DND-41 (cell line): ENCODE results near the gene CLNK.
A peak's percentile ranks its signal among the peaks of the same experiment; 100 is the strongest.

Source experiments
- ATAC-seq: fragments of 200-7000 bp; cut with Tn5 transposase; 3 replicates; pipeline ENCODE4 v1.9.1; 2021; ENCODE audit warnings: low read depth; ENCODE audit not compliant: insufficient read depth
- DNase-seq: peaks from one replicate; pipeline ENCODE4 v3.0.0-alpha.2; 2020
- H2AFZ ChIP-seq: 2 replicates; pipeline ENCODE4 v1.6.0; 2012; ENCODE audit warnings: low read depth, low read length
- H3K27ac ChIP-seq: 2 replicates; pipeline ENCODE4 v1.5.1; 2012; ENCODE audit warnings: low read length, inconsistent platforms
- H3K27me3 ChIP-seq: fragments of 200-600 bp; sonication (generic); 2 replicates; pipeline ENCODE4 v1.6.0; 2012; ENCODE audit warnings: low read length, mild to moderate bottlenecking, inconsistent platforms; ENCODE audit not compliant: insufficient read depth, poor library complexity
- H3K36me3 ChIP-seq: 2 replicates; pipeline ENCODE4 v1.5.1; 2012; ENCODE audit warnings: low read length, inconsistent platforms; ENCODE audit not compliant: insufficient read depth
- H3K4me1 ChIP-seq: 2 replicates; pipeline ENCODE4 v1.5.1; 2012; ENCODE audit warnings: mild to moderate bottlenecking, low read length; ENCODE audit not compliant: insufficient read depth
- H3K4me2 ChIP-seq: 2 replicates; pipeline ENCODE4 v1.6.0; 2012; ENCODE audit warnings: mild to moderate bottlenecking, moderate library complexity, low read length, inconsistent platforms; ENCODE audit not compliant: insufficient read depth
- H3K4me3 ChIP-seq, 2 experiments: fragments of 200-600 bp in 1 of 2; shearing (Covaris generic) in 1 of 2; 2 replicates each; pipeline ENCODE4 v1.5.1; 2012 to 2016; ENCODE audit warnings: inconsistent platforms in 2 of 2, low read length in 2 of 2, mild to moderate bottlenecking in 2 of 2, low read depth in 1 of 2, moderate library complexity in 1 of 2
- H3K79me2 ChIP-seq: 2 replicates; pipeline ENCODE4 v1.6.0; 2012; ENCODE audit warnings: low read length, inconsistent platforms; ENCODE audit not compliant: insufficient read depth
- H3K9ac ChIP-seq: 2 replicates; pipeline ENCODE4 v1.6.0; 2012; ENCODE audit warnings: low read depth, mild to moderate bottlenecking, inconsistent platforms, low read length, moderate library complexity
- H3K9me3 ChIP-seq: 2 replicates; pipeline ENCODE4 v1.5.1; 2012; ENCODE audit warnings: low read length, moderate library complexity, mild to moderate bottlenecking, inconsistent platforms; ENCODE audit not compliant: insufficient read depth, severe bottlenecking
- H4K20me1 ChIP-seq: 2 replicates; pipeline ENCODE4 v1.6.0; 2012; ENCODE audit warnings: low read length; ENCODE audit not compliant: insufficient read depth
- EZH2 ChIP-seq: IDR thresholded peaks from 3 replicates; pipeline ENCODE4 v1.6.1; 2012; ENCODE audit warnings: borderline replicate concordance, low read depth, mild to moderate bottlenecking, moderate library complexity, low read length, inconsistent platforms; ENCODE audit not compliant: severe bottlenecking
- TF ChIP-seq, protein P1 (sequence below): IDR thresholded peaks from 2 replicates; pipeline ENCODE4 v1.5.1; 2012; ENCODE audit warnings: borderline replicate concordance, low read length, moderate library complexity, mild to moderate bottlenecking; ENCODE audit not compliant: poor library complexity, severe bottlenecking; ENCODE audit errors: extremely low read depth

The CLNK gene

DNA sequence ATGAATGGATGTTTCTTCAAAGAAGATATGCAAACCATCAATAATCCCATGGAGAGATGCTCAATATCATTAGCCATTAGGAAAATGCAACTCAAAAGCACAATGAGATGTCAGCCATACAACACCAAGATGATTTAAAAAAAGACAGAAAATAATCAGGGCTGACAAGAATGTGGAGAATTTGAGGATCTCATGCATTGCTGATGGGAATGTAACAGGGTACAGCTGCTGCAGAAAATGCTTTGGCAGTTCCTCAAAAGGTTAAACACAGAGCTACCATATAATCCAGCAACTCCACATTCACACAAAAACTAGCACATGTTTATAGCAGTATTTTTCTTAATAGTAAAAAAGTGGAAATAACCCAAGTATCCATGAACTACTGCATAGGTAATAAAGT is 116.8 kb downstream of the CLNK start:
- H3K36me3 ChIP-seq, result no peaks in the 10 kb centered on the region
- no peak overlapping the region for H2AFZ ChIP-seq
- ATAC-seq (no peak), DNase-seq (no peak)
- no peak overlapping the region for H3K27ac ChIP-seq
- no peak overlapping the region for H3K9ac ChIP-seq
- no peak overlapping the region for H3K4me2 ChIP-seq
- H3K9me3 ChIP-seq, result no peaks in the 10 kb centered on the region
- no peaks in the 10 kb centered on the region for H3K4me1 ChIP-seq
- H3K27me3 ChIP-seq, result no peaks in the 10 kb centered on the region
- no peak overlapping the region for H3K4me3 ChIP-seq
- no peaks in the 10 kb centered on the region for H4K20me1 ChIP-seq
- TF ChIP-seq, protein P1, sequence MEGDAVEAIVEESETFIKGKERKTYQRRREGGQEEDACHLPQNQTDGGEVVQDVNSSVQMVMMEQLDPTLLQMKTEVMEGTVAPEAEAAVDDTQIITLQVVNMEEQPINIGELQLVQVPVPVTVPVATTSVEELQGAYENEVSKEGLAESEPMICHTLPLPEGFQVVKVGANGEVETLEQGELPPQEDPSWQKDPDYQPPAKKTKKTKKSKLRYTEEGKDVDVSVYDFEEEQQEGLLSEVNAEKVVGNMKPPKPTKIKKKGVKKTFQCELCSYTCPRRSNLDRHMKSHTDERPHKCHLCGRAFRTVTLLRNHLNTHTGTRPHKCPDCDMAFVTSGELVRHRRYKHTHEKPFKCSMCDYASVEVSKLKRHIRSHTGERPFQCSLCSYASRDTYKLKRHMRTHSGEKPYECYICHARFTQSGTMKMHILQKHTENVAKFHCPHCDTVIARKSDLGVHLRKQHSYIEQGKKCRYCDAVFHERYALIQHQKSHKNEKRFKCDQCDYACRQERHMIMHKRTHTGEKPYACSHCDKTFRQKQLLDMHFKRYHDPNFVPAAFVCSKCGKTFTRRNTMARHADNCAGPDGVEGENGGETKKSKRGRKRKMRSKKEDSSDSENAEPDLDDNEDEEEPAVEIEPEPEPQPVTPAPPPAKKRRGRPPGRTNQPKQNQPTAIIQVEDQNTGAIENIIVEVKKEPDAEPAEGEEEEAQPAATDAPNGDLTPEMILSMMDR, result no peak
- TF ChIP-seq EZH2, result no peak
- no peaks in the 10 kb centered on the region for H3K79me2 ChIP-seq

DNA sequence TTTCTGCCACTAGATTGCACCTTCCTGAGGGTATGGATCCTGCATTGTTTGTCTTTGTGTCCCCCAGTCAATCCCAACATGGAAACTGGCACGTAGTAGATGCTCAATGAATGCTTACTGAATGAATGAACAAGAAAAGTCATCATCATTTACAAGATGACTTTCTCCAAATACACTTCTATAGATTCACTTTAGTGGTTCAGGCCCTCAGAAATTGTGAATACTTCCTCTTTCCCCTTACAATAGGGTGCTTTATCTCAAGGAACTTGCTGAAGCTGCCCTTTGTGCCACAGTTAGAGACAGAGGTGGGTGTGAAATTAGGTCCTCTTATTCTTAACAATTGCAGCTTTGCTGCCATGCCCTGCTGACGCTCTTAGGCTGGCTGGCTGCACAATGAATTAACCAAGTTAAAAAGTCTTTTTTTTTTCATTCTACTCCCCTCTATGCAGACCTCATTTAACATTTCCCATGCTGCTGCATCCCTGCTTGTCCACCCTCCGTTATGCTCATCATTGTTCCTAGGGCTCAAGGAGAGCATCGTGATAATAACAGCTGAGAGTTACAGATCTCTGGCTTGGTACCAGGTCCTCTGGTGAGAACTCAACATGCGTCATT is 119.3 kb downstream of the CLNK start:
- Histone ChIP-seq H3K4me2 (no peak overlapping the region), H3K79me2 (no peaks in the 10 kb centered on the region), H3K9me3 (no peaks in the 10 kb centered on the region), H3K27ac (no peak overlapping the region), H2AFZ (no peak overlapping the region), H3K36me3 (no peaks in the 10 kb centered on the region), H3K9ac (no peak overlapping the region), H3K4me3 (no peak overlapping the region), H4K20me1 (no peaks in the 10 kb centered on the region), H3K4me1 (no peaks in the 10 kb centered on the region), H3K27me3 (no peaks in the 10 kb centered on the region)
- DNase-seq (no peak), ATAC-seq (no peak)
- TF ChIP-seq, protein P1, result no peak
- no peak for TF ChIP-seq EZH2

DNA sequence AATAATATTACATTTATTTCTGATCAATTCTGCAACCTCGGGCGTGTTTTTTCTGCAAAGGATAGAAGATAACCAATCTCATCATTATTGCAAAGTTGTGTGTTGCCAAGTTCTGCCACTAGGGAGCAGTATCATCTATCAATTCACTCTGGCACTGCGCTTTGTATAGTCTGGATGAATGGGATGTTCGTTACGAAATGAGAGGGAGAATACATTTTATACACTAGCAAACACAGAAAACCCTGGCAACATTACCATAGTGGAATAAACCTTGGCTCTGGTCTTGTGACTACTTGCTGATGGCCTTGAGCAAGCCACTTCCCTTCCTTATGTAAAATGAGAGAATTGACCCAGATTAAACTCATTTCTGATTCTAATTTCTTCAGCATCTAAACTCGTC is 129.9 kb downstream of the CLNK start:
- no peak overlapping the region for H3K9ac ChIP-seq
- no peaks in the 10 kb centered on the region for H4K20me1 ChIP-seq
- H3K27ac ChIP-seq, result no peak overlapping the region
- no peaks in the 10 kb centered on the region for H3K4me1 ChIP-seq
- TF ChIP-seq, protein P1, result peak; percentile 87
- no peak for TF ChIP-seq EZH2
- DNase-seq (peak; percentile 49), ATAC-seq (peak; percentile 77)
- H3K4me3 ChIP-seq, result no peak overlapping the region
- no peaks in the 10 kb centered on the region for H3K9me3 ChIP-seq
- H3K27me3 ChIP-seq, result no peaks in the 10 kb centered on the region
- H2AFZ ChIP-seq, result no peak overlapping the region
- no peaks in the 10 kb centered on the region for H3K36me3 ChIP-seq
- no peak overlapping the region for H3K4me2 ChIP-seq
- no peaks in the 10 kb centered on the region for H3K79me2 ChIP-seq

DNA sequence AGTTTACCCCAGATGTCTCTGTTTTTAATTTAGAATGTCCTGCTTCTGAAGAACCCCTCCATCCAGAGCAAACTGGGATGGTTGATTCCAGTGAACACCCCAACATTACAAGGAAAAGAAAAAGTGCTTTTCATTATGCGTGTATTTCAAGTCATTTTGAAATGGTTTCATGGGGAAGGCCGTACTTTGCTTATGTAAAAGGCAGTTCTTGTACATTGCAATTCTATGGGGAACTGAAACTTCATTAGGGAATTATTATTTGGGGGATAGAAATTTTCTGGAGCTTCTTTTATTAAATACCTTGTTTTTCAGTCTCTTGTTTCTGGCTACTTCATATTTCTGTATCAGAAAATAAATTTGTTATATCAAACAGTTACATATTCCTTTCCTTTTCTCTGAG is 130.4 kb downstream of the CLNK start:
- no peak overlapping the region for H3K9ac ChIP-seq
- H3K4me2 ChIP-seq, result no peak overlapping the region
- TF ChIP-seq, protein P1, result no peak
- TF ChIP-seq EZH2, result no peak
- no peaks in the 10 kb centered on the region for H3K9me3 ChIP-seq
- no peaks in the 10 kb centered on the region for H3K27me3 ChIP-seq
- no peak for DNase-seq
- no peak overlapping the region for H3K4me3 ChIP-seq
- no peaks in the 10 kb centered on the region for H3K36me3 ChIP-seq
- ATAC-seq, result no peak
- no peaks in the 10 kb centered on the region for H3K79me2 ChIP-seq
- H4K20me1 ChIP-seq, result no peaks in the 10 kb centered on the region
- H3K27ac ChIP-seq, result no peak overlapping the region
- no peaks in the 10 kb centered on the region for H3K4me1 ChIP-seq
- H2AFZ ChIP-seq, result no peak overlapping the region
